ENCODE results near the gene S100A13.

DNA sequence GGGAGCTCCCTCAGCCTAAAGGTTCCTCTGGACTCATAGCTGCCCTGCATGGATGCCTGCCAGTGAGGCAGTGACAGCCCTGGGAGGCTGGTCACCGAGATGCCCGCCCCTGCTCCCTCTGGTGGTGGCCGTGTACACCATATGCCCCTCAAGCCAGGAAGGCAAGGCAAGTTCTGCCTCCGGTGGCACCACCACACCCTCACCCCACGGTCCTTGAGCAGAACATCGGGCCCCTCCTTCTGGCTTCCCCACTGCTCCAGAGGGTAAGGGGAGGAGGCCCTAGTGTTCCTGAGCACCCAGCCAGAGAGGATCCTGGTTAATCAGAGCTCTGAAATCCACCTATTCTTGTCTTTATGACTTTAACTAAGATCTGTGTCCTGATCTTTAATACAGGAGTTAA lies 9.6 kb downstream of the S100A13 start:
- no peak for TF ChIP-seq POLR2A (IDR thresholded peaks at IDR 0.05)
- TF ChIP-seq, protein P1, sequence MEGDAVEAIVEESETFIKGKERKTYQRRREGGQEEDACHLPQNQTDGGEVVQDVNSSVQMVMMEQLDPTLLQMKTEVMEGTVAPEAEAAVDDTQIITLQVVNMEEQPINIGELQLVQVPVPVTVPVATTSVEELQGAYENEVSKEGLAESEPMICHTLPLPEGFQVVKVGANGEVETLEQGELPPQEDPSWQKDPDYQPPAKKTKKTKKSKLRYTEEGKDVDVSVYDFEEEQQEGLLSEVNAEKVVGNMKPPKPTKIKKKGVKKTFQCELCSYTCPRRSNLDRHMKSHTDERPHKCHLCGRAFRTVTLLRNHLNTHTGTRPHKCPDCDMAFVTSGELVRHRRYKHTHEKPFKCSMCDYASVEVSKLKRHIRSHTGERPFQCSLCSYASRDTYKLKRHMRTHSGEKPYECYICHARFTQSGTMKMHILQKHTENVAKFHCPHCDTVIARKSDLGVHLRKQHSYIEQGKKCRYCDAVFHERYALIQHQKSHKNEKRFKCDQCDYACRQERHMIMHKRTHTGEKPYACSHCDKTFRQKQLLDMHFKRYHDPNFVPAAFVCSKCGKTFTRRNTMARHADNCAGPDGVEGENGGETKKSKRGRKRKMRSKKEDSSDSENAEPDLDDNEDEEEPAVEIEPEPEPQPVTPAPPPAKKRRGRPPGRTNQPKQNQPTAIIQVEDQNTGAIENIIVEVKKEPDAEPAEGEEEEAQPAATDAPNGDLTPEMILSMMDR (IDR thresholded peaks at IDR 0.05): peak in 1 of 3 experiments; percentile 49
